Measurements from ENCODE around the gene SYNE1. TPM values are rescaled to one million over a fixed set of nuclear protein-coding genes. Genes with fewer than 3 reads are reported as not detected.

Gene SYNE1
- total and polyA plus RNA-seq, 2 of the 8 experiments (the other 6 are each of a cell fraction or from before 2014, with no cell fraction given), result 2.8 to 5.5 TPM

DNA sequence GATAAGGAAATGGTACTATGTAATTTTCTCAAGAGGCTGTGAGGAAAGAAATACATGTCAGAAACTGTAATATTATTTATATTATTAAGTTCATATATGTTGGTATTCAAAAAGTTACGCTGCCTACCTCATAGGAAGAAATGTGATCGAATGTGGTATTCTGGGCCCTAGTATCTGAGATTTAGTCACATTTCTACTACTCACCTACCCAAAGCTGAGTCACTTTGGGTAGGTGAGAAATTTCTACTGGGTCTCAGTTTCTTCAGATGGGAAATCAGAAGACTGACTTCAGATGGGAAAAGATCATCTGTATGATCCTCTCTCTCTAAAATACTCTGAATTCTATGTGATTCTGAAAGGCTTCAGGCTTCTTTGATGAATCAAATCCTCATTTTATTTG lies 411.0 kb downstream of the SYNE1 start (continued):
- TF ChIP-seq, protein P1, sequence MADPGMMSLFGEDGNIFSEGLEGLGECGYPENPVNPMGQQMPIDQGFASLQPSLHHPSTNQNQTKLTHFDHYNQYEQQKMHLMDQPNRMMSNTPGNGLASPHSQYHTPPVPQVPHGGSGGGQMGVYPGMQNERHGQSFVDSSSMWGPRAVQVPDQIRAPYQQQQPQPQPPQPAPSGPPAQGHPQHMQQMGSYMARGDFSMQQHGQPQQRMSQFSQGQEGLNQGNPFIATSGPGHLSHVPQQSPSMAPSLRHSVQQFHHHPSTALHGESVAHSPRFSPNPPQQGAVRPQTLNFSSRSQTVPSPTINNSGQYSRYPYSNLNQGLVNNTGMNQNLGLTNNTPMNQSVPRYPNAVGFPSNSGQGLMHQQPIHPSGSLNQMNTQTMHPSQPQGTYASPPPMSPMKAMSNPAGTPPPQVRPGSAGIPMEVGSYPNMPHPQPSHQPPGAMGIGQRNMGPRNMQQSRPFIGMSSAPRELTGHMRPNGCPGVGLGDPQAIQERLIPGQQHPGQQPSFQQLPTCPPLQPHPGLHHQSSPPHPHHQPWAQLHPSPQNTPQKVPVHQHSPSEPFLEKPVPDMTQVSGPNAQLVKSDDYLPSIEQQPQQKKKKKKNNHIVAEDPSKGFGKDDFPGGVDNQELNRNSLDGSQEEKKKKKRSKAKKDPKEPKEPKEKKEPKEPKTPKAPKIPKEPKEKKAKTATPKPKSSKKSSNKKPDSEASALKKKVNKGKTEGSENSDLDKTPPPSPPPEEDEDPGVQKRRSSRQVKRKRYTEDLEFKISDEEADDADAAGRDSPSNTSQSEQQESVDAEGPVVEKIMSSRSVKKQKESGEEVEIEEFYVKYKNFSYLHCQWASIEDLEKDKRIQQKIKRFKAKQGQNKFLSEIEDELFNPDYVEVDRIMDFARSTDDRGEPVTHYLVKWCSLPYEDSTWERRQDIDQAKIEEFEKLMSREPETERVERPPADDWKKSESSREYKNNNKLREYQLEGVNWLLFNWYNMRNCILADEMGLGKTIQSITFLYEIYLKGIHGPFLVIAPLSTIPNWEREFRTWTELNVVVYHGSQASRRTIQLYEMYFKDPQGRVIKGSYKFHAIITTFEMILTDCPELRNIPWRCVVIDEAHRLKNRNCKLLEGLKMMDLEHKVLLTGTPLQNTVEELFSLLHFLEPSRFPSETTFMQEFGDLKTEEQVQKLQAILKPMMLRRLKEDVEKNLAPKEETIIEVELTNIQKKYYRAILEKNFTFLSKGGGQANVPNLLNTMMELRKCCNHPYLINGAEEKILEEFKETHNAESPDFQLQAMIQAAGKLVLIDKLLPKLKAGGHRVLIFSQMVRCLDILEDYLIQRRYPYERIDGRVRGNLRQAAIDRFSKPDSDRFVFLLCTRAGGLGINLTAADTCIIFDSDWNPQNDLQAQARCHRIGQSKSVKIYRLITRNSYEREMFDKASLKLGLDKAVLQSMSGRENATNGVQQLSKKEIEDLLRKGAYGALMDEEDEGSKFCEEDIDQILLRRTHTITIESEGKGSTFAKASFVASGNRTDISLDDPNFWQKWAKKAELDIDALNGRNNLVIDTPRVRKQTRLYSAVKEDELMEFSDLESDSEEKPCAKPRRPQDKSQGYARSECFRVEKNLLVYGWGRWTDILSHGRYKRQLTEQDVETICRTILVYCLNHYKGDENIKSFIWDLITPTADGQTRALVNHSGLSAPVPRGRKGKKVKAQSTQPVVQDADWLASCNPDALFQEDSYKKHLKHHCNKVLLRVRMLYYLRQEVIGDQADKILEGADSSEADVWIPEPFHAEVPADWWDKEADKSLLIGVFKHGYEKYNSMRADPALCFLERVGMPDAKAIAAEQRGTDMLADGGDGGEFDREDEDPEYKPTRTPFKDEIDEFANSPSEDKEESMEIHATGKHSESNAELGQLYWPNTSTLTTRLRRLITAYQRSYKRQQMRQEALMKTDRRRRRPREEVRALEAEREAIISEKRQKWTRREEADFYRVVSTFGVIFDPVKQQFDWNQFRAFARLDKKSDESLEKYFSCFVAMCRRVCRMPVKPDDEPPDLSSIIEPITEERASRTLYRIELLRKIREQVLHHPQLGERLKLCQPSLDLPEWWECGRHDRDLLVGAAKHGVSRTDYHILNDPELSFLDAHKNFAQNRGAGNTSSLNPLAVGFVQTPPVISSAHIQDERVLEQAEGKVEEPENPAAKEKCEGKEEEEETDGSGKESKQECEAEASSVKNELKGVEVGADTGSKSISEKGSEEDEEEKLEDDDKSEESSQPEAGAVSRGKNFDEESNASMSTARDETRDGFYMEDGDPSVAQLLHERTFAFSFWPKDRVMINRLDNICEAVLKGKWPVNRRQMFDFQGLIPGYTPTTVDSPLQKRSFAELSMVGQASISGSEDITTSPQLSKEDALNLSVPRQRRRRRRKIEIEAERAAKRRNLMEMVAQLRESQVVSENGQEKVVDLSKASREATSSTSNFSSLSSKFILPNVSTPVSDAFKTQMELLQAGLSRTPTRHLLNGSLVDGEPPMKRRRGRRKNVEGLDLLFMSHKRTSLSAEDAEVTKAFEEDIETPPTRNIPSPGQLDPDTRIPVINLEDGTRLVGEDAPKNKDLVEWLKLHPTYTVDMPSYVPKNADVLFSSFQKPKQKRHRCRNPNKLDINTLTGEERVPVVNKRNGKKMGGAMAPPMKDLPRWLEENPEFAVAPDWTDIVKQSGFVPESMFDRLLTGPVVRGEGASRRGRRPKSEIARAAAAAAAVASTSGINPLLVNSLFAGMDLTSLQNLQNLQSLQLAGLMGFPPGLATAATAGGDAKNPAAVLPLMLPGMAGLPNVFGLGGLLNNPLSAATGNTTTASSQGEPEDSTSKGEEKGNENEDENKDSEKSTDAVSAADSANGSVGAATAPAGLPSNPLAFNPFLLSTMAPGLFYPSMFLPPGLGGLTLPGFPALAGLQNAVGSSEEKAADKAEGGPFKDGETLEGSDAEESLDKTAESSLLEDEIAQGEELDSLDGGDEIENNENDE (IDR thresholded peaks at IDR 0.05; ENCODE audit: insufficient replicate concordance, low read length), result no peak
- TF ChIP-seq CBX8 (IDR thresholded peaks at IDR 0.05; ENCODE audit: borderline replicate concordance, low read depth, low read length) (no peak), E2F6 (IDR thresholded peaks at IDR 0.05) (no peak), KDM5A (IDR thresholded peaks at IDR 0.05; ENCODE audit: low read length) (no peak), POU5F1 (IDR thresholded peaks at IDR 0.05; ENCODE audit: low read depth, low read length) (no peak), USF2 (IDR thresholded peaks at IDR 0.05; ENCODE audit: low read length) (no peak), ZNF274 (IDR thresholded peaks at IDR 0.05; ENCODE audit: borderline replicate concordance, extremely low read depth, low read length) (no peak), SRF (IDR thresholded peaks at IDR 0.05; ENCODE audit: low read depth, low read length) (no peak), NRF1 (IDR thresholded peaks at IDR 0.05; ENCODE audit: low read depth, low read length) (no peak), SIRT6 (IDR thresholded peaks at IDR 0.05; ENCODE audit: low read length) (no peak)

Measured in H1 (cell line).